Stimulated activated CD8-positive, alpha-beta memory T cell treated with anti-CD3 and anti-CD28 coated beads, Interleukin-12 subunit alpha, Interleukin-12 subunit beta, amount 100 ng/mL, for 4 hours (primary cell): ENCODE results near the gene ADGB.
"Not testable (repeated sequence)": the region's sequence is repeated elsewhere in the genome, so short reads cannot be mapped to it uniquely, and the experiment has no call there.

Source experiments
- DNase-seq: peaks from one replicate; pipeline ENCODE4 v3.0.0-alpha.2; 2020; ENCODE audit warnings: low read depth

The ADGB gene

DNA sequence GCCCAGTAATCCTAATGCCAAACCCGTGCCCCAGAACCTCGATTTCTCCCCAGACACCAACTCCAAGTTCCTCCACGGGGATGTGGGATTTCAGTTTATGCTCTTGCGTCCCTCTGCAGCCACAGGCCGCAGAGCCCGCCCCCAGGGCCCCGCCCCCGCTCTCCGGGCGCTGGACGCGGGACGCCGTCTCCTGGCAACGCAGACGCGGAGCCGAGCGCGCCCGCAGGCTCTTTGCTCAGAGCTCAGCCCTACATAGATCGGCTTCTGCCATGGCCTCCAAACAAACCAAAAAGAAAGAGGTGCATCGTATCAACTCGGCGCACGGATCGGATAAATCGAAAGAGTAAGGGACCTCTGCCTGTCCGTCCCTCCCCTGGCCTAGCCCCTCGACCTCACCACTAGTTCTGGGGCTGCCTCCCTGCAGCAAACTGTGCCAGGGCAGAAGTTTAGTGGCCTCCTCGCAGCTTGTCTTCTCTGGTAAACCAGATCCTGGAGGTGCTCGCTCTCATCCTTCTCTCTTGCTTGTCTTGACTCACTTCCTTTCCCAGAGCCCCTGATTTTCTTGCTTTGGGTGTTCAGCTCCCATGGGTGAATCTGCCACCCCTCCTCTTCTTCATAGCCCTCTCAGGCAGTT, at the start of gene ADGB:
ADGB (plus strand) TSS at position 201 of the 634 bp plus-strand sequence; CDS start at position 270, 69 bp downstream.
- no peak for DNase-seq

DNA sequence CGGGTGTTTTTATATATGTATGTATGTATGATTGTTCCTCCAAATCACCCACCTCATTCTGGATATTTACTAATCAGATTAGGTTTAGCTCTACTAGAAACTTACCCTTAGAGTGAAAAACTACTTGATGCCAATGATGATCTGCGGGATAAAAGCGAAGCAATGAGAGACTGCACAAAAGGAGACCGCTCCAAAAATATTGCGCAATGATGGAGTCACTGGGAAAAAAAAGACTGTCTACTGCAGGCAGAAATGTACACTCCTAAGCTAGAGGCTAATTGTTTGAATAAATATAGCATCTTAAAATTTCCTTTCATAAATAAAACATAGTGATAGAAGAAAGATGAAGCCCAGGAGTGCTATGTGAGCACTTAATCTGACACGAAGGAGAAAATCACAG, 47.9 kb upstream of the ADGB start:
- DNase-seq = no peak

DNA sequence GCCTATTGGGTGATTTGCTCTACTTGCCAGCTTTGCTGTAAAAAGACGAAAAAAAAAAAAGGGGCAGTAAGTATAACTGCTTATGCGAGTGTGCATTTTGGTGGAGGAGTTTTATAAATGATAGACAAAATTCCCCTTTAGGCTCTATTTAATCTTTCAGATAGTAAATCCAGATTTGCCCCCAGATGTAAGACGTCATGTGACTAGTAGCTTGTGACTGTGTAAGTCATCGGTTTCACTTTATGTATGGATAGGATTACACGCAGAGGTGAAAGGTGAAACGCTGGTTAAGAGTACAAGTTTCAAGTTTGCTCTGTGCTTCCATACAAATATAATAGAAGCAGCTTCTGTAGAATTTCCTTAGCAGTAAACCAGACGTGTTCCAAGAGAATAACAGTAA, 47.2 kb upstream of the ADGB start:
- no peak for DNase-seq

DNA sequence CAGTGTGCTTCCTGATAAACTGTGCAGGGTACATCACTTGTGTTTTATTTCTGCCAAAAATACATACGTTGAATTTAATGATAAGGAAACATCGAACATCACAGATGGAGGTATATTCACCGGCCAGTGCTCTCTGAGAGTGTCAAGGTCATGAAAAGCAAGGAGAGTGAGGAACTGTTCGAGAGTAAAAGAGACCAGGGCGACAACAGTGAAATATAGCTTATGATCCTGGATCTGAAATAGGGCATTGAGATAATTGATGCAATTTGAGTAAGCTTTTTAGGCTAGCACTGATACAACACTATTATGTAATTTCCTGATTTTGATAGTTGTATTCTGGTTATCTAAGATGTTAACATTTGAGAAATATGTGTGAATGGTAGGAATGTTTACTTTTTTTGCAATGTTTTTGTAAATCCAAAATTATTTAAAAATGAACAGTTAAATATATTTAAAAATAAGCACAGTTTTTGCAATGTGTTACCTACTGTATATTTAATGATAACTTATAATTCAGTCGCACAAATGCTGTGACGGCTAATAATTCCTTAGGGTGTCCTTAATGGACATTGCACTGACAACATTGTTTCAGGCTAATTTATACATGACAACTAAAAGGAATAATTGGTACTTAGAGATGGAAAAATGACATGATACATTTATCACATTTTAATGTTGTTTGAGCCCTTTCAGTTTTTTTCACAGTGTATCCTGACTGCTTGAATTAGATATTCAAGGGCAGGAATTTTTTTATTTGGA, 45.2 kb upstream of the ADGB start:
- DNase-seq = no peak

DNA sequence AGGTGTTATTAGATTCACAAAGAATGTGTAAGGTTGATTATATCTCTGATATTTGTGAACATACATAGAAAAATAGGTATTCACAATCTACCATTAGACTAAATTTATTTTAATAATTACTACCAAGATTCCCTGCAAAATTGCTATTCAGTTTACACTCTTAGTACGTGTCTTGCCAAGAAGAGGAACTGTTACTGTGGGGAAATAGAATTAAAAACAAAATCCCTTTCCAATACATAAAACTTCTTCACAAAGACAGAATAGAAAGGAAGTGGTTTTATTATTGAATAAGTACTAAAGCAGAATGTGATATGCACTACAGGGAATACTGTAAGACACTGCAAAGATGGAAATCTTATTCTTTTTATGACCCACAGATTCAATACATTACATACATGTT, 38.2 kb upstream of the ADGB start:
- no peak for DNase-seq

DNA sequence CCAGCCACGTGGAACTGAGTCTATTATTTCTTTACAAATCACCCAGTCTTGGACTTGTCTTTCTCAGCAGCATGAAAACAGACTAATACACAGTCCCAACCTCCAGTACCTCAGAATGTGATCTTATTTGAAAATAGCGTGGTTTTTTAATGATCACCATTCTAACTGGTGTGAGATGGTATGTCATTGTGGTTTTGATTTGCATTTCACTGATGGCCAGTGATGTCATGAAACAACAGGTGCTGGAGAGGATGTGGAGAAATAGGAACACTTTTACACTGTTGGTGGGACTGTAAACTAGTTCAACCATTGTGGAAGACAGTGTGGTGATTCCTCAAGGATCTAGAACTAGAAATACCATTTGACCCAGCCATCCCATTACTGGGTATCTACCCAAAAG, 32.1 kb upstream of the ADGB start:
- DNase-seq = not testable (repeated sequence)

DNA sequence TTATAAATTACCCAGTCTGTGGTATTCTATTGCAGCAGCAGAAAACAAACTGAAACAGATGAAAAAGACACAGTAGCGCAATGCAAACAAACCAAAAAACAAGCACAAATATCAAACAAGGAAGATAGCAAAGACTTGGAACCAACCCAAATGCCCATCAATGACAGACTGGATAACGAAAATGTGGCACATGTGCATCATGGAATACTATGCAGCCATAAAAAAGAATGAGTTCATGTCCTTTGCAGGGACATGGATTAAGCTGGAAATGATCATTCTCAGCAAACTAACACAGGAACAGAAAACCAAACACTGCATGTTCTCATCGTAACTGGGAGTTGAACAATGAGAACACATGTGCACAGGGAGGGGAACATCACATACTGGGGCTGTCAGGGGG, 30.2 kb upstream of the ADGB start:
- not testable (repeated sequence) for DNase-seq

DNA sequence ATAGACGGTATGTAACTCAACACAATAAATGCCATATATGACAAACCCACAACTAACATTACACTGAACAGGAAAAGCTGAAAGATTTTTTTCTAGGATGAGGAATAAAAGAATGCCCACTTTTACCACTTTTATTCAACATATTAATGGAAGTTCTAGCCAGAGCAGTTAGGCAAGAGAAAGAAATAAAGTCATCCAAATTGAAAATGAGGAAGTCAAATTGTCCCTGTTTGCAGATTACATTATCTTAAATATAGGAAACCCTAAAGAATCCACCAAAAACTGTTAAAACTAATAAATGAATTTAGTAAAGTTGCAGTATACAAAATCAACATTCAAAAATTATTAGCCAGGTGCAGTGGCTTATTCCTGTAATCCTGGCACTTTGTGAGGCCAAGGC, 24.6 kb upstream of the ADGB start:
- no peak for DNase-seq

DNA sequence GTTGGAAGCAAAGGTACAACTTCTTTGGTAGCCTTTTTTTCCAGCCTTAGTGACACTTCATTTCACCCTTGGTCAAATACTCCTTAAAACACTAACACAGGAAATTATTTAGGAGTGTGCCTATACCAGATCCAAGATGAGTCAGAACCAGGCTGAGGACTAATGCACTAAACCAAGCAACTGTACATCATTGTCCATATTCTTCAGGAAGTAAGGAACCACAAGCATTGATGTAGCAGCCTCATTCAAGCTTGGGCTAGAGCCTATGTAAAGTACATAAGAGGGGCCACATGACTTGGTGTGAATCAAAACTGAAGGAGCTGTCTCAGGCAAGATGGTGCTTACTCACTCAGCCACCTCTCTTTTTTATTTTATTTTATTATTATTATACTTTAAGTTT, 20.7 kb upstream of the ADGB start:
- no peak for DNase-seq

DNA sequence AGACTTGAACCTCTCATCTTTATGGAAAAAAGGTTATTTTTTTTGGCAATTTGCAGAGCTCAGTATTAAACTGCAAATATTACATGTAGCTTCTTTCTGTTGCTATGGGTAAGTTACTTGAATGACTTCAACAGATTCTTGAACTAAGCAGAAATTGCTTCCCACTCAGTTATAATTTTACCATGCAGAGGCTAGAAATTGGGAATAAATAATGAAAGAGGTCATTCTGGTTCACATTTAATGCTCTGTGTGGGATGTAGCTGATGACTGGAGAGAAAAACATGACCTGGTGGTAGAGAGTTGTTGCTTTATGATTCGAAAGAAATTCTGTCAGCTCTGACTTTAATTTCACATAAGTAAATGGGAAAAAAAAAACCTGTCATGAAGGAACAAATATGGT, 16.8 kb upstream of the ADGB start:
- no peak for DNase-seq

DNA sequence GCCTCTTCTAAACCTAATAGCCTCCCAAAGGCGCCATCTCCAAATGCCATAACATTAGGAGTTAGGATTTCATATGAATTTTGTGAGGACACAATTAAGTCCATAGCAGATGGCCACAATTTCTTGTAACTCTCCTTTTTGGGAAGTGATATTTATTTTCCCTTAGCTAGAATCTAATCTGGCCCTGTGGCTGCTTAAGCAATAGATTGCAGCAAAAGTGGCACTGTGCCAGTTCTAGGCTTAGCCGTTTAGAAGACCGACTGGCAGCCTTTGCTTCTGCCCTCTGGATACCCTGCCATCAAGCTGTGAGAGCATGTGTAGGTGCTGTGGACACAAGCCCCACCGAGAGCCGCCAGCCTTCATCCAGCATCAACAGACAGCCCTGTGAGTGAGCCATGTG, 15.9 kb upstream of the ADGB start:
- DNase-seq = no peak

DNA sequence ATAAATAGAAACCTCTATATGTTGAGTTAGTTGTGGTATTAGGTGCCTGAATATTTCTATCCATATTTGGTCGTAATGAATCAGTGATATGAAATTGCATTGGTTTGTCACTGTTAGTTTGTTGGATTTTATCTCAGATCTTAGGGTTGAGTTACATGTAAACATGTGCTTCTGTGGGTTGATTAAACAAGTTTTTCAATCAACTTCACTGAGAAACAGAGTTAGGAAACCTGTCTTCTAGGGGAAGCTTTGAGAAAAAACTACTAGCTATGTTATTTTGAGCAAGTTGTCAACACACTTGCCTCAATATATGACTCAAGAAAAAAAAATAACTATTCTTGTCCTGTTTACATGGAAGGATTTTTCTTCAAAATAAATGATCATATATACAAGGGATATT, 14.8 kb upstream of the ADGB start:
- no peak for DNase-seq

DNA sequence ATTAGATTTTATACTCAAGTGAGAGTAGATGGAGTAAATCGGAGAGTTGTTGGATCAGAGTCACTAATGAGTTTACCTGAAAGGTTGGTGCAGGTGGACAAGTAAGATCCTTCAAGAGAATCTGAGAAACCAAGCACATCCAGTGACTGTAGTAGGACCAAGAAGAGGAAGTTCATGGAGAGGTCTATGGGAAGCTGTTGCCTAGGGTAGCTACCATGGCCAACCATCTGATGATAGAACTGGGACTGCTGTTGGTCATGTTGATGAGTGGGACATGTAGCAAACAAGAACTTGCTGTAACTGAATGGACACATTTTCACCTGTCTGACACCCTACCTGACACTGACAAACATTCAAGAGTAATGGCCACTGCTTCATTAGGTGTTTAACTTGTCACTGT, 11.3 kb upstream of the ADGB start:
- no peak for DNase-seq

DNA sequence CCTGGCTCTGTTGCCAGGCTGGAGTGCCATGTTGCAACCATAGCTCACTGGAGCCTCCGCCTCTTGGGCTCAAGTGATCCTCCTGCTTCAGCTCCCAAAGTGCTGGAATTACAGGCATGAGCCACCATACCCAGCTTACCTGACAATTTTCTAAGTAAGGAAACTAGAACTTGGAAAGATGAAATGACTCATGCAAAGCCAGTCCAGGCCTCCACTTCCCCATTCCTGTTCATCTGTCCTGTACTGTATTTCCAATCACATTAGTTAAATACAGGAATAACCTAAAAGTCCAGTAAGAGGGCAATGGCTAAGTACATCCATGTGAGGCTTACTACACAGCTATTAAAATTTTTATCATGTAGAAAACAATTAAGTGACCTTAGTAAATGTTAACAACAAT, 8.3 kb upstream of the ADGB start:
- no peak for DNase-seq

DNA sequence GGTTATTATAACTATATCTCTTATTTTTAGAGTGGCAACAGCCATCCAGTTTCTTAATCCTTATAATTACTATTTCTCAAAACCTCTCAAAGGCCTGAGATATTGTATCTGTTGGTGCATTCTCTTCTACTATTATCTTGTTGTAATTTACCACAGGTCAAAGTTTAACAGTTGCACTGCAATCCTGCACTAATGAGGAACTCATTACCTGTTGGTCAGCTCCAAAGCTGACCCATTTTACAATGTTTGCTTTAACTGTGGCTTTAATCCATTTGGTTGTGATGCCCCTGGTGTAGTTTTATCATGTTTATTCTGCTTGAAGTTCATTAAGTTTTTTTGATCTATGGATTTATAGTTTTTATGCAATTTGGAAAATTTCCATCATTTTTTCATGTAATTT, 6.3 kb upstream of the ADGB start:
- no peak for DNase-seq

DNA sequence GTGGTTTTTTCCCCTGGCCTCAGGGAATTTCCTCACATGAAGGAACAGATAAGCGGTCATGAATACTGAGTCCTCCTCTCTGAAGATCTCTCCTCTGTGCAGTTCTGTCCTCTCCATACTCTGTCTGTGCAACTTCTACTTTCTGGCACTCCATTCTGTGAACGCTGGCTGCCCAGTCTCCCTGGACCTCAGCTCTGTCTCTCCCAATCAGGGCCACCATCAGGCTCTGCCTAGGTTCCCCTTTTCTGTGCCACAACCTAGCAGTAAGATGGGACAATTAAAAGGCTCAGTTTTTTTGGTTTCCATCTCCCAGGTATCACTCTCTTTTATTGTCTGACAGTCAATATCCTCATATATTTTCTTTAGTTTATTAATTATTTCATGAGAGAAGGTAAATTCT, 4.8 kb upstream of the ADGB start:
- no peak for DNase-seq

DNA sequence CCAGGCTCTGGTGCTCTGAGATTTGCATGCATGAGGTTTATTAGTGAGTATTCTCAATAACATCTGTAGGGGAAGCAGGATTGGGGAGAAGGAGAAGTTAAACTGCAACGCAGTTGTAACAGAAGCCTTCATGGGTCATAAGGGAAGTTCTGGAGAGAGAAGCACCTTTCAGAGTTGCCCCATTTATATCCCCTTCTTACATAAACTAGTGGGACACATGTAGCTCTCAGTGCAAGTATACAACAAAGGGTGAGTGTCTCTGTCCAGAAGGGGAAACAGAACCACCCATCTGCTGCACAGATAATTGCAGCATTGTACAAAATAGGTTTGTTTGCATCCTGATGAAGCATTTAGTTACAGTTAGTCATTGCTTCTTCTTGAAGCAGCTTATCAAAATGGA, 4.3 kb upstream of the ADGB start:
- no peak for DNase-seq

DNA sequence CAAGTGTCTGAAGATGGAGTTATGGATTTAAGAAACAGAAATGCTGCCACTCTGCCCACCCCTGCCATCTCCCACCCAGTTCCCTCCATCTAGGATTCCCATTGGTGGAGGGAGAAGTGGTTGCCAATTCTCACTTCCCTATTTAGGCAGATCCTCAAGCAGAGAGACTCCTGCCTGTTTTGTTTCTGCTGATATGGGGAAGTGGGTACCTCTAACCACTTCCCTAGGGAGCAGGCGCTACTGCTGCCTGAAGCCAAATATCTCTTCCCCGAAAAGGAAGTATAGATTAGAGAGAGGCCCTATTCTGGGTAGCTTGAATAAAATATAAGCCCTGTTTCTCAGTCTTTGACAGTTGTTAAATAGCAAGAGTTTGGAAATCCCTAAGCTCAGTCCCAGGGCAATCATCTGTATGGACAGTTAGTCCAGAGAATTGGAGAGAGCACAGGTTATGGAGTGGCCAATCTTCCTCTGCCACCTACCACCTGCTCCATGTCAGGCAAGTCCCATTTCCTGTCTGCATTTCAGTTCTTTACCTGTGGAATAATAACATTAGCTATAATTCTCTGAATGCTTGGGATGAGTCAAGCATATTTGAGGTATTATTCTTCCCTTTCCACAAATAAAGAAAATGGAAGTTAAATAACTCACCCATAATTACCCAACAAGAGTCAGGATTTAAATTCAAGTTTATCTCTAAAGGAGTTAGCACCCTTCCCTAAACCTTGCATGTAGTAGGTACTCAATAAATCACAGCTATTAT, 2.6 kb upstream of the ADGB start:
- no peak for DNase-seq

DNA sequence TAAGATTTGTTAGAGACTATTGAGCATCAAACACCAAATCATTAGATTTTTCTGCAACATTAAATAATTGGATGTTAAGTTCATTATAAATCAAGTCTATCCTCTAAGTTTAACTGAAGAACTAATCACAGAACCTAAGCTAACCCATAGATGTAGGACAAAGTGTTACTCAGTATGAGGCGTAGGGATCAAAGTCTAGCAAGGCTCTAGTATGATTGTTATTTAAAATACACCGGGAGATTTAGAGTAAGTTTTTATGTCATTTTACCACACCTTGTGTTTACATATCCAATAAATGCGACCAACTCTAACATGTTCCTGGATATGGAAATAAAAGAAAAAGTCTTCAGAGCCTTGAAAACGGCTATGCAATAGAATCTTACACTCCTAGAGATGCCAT, 2.6 kb downstream of the ADGB start:
- no peak for DNase-seq

DNA sequence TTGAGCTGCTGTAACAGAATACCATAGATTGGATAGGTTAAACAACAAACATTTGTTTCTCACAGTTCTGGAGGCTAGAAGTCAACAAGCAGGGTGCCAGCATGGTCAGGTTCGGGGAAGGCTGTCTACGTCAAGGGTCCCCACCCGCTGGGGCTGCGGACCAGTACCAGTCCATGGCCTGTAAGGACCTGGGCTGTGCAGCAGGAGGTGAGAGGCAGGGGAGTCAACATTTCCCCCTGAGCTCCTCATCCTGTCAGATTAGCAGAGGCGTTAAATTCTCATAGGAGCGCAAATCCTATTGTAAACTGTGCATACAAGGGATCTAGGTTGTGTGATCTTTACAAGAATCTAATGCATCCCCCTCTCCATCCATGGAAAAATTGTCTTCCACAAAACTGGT, 3.8 kb downstream of the ADGB start:
- DNase-seq = no peak

DNA sequence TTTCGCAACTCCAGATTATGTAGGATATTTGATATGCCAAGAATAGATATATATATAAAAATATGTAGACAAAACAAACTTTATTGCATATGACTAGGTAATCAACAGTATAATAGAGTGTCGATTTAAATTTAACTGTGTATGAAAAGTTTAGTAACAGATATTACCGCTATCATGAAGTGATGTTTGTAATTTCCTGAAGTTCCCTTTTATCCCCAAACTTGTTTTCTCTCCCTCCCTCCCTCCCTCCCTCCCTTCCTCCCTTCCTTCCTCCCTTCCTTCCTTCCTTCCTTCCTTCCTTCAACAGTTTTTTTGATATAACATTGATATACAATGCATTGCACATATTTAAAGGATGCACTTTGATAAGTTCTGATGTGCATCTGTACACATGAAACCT, 15.2 kb downstream of the ADGB start:
- DNase-seq = no peak

DNA sequence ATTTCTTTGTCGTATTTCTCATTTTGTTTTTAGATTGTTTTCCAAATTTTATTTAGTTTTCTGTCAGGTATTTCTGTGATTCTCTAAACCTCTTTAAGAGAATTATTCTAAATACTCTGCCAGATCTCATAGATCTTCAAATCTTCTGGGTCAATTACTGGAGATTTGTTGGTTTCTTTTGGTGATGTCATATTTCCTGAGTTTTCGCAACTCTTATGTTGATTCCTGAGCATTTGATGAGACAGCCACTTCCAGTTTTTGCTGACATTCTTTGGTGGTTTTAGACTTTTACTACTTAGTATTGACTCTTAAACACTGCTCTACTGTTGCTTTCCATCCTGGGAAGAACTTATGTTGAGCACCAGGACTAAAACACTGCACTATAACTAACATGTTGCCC, 21.9 kb downstream of the ADGB start:
- no peak for DNase-seq

DNA sequence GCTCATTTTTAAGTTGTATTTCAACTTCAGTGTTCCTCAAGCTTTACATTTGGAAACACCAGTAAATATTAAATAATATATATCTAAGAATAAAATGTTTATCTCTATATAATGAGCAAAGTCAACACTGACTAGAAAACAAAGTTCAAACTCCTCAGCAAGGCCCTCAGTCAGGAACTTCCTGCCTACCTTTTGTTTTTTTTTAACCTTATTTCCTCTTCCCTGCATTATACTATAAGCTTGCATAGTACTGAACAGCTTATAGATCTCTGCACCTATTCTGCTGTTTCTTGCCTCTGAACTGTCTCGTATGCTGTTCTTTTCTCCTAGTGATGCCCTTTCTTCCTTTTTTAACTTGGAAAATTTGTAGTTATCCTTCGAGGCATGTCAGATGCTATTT, 29.6 kb downstream of the ADGB start:
- DNase-seq = no peak
